AG10803 (cell line): ENCODE data around the gene NTPCR.

Experiments
- DNase-seq: peaks from one replicate; pipeline ENCODE4 v3.0.0; 2010; ENCODE audit warnings: low read depth
- H3K4me3 ChIP-seq: 2 replicates; pipeline ENCODE4 v1.5.1; 2011; ENCODE audit warnings: mild to moderate bottlenecking, low read length, control low read depth
- CTCF ChIP-seq: conservative IDR thresholded peaks from 2 replicates; pipeline ENCODE4 v1.5.1; 2011; ENCODE audit warnings: mild to moderate bottlenecking, low read length, control low read depth, inconsistent platforms

The NTPCR gene

GRCh38 chr1:232952514-232953499 lies 2.4 kb downstream of the NTPCR start:
- peak; percentile 71 for TF ChIP-seq CTCF
- no peak overlapping the region for H3K4me3 ChIP-seq
- peak; percentile 55 for DNase-seq

- DNase-seq, result peak; percentile 6
- no peak for TF ChIP-seq CTCF
Measured at GRCh38 chr1:232954594-232955365, 4.4 kb downstream of the NTPCR start.

GRCh38 chr1:232956081-232956480 lies 5.7 kb downstream of the NTPCR start:
- no peak overlapping the region for H3K4me3 ChIP-seq
- no peak for TF ChIP-seq CTCF
- no peak for DNase-seq

More at GRCh38 chr1:232954594-232955365, 4.4 kb downstream of the NTPCR start:
- H3K4me3 ChIP-seq, result no peak overlapping the region

GRCh38 chr1:232958067-232958466 lies 7.7 kb downstream of the NTPCR start:
- DNase-seq, result no peak
- TF ChIP-seq CTCF, result no peak

GRCh38 chr1:232962761-232963745 lies 12.6 kb downstream of the NTPCR start:
- no peak for TF ChIP-seq CTCF
- no peak overlapping the region; the same call in 1 of the 2 replicates for H3K4me3 ChIP-seq
- peak; percentile 66 for DNase-seq

More at GRCh38 chr1:232958067-232958466, 7.7 kb downstream of the NTPCR start:
- no peak overlapping the region for H3K4me3 ChIP-seq

- H3K4me3 ChIP-seq, result no peak overlapping the region
- no peak for DNase-seq
- no peak for TF ChIP-seq CTCF
Measured at GRCh38 chr1:232964601-232965000, 14.2 kb downstream of the NTPCR start.
